ENCODE data around the gene SPNS2.
A peak's percentile ranks its signal among the peaks of the same experiment; 100 is the strongest.

SPNS2 gene

GRCh38 chr17:4479982-4480751, 18.5 kb upstream of the SPNS2 start:
- no peak for DNase-seq (ENCODE audit: low read depth in 4 of 4, low spot score in 1 of 4)

- DNase-seq (ENCODE audit: low read depth in 4 of 4, low spot score in 1 of 4) = peak in 1 of 4 experiments; percentile 26
Measured at GRCh38 chr17:4480929-4481898, 17.5 kb upstream of the SPNS2 start.

- DNase-seq (ENCODE audit: low read depth in 4 of 4, low spot score in 1 of 4) = no peak
Measured at GRCh38 chr17:4482338-4483011, 16.2 kb upstream of the SPNS2 start.

DNA sequence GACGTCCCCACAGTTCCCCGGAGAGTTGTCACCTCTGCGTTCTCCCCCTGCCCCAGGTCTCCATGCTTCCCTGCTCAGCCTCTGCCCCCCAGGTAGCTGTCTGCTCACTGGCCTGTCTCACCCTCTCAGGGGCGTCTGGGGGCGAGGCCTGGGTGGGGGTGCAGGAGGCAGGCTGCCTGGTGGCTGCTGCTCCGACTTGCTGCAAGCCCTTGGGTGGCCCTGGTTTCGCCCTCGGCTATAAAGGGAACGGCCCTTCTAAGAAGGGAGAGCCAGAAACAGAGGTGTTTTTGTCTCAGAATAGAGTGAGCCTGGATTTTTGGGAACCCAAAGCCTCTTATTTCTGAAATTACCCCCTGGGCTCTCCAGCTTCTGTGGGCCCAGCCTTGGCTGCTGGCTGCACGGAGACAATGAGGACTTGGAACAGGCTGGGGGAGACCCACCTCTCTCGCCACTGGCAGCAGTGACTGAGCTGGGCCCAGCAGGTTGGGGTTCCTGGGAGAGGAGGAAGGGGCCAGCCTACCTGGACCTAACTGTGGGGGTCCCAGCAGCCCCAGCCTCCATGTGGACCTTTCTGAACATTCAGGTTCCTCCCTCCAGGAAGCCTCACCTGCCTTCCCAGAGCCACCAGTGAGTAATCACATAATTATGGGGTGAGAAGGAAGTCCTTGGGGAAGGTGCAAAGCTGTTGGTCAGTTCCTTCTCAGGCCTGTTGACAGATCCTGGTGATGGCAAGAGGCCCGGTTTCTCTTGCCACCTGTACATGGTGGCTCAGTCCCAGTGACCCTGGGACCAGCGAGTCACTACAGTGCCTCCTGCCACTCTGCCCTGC, 15.5 kb upstream of the SPNS2 start:
- DNase-seq (ENCODE audit: low read depth in 4 of 4, low spot score in 1 of 4) = no peak

DNA sequence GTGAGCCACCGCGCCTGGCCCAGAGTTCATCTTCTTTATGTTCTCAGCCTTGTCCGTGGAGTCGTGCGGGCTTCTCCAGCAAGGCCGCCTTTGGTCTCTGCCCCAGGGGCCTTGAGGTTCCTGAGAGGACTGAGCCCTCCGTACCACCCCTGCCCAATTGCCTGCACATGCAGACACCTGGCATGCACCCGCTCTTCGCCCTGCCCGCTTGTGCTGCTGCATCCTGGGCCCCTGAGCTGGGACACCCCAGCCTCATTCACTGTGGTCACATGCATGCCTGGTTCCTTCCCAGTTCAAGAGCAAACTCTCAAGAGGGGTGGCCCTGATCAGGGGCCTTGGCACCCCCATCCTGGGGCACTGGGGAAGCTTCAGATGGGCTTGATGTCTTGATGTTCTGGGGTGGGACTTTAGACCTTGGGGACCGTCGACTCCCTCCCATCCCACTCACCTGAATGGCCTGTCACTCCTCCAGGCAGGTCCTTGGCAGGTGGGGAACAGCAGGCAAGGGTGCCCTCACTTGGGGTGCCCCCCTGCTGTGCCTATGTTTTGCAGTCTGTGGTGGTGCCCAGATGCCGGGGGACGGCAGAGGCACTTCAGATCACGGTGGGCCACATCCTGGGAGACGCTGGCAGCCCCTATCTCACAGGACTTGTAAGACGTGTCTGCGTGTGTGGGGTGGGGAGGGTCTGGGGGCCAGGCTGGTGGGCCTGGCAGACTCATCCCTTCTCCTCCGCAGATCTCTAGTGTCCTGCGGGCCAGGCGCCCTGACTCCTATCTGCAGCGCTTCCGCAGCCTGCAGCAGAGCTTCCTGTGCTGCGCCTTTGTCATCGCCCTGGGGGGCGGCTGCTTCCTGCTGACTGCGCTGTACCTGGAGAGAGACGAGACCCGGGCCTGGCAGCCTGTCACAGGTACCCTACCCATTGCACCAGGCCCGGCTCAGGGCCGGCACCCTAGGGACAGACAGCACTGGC, 12.7 kb upstream of the SPNS2 start:
- DNase-seq (ENCODE audit: low read depth in 4 of 4, low spot score in 1 of 4) = peak in 3 of 4 experiments; percentile 26 to 48 (median 45)

DNA sequence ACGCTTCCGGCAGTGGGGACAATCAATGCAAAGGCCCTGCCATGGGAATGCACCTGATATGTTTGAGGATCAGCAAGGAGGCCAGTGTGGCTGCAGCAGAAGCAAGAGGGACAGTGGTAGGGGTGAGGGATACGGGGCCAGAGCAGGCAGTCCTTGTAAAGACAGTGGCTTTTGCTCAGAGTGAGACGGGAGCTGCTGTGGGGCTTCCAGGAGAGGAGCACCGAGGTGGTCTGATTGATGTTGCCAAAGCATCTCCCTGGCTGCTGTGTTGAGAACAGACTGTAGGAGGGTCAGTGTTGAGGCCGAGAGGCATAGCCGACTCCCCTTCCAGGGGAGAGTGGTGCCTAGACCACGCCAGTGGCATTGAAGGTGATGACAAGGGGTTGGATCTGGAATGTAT, 11.4 kb upstream of the SPNS2 start:
- no peak for DNase-seq (ENCODE audit: low read depth in 4 of 4, low spot score in 1 of 4)

- DNase-seq (ENCODE audit: low read depth in 4 of 4, low spot score in 1 of 4) = no peak
Measured at GRCh38 chr17:4487820-4488716, 10.6 kb upstream of the SPNS2 start.

DNA sequence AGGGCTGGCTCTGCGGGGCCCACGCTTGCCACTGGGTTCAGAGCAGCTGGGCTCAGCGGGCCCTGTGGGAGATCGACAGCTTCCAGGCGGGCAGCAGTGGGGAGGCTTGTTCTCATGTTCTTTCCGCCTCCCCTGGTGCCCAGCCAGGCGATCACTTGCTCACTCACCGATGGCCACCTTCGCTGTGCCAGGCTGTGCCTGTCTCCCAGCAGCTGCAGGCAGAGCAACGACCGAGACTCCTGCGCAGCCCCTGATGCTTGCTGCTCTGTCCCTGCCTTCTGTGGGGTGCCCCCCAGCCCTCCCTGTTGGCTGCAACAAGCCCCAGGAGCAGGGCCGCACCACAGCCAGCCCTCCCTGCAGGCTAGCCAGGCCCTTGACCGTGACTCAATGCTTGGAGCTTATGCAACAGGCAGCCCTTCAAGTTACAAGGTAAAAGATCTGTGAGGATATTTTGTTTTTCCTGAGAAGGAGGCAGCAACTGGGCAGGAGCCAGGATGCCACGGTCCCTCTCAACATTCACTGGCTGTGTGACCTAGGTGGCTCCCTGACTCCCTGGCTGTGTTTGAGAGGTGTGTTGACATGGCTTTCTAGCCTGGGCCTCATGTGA, 9.6 kb upstream of the SPNS2 start:
- DNase-seq (ENCODE audit: low read depth in 4 of 4, low spot score in 1 of 4) = no peak

DNA sequence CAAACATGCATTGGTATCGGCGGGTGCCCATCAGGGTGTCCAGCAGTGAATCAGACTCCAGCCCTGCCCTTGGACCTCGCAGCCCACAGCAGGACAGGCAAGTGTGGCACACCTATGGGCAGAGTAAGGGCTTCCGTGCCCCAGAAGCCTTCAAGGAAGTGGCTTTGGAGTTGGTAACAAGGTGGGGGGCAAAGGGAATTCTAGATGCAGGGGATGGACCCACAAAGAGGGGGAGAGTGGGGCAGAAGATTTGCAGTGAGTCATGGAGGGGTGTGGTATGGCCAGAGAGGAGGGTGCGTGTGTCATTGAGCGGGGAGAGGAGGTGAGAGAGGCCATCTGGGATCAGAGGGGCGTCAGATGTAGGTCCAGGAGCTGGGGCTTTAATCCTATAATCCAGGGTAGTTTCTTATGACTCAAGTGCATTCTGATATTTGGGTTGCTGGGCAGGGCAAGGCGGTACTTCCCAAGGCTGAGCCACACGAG, 8.5 kb upstream of the SPNS2 start:
- no peak for DNase-seq (ENCODE audit: low read depth in 4 of 4, low spot score in 1 of 4)

DNA sequence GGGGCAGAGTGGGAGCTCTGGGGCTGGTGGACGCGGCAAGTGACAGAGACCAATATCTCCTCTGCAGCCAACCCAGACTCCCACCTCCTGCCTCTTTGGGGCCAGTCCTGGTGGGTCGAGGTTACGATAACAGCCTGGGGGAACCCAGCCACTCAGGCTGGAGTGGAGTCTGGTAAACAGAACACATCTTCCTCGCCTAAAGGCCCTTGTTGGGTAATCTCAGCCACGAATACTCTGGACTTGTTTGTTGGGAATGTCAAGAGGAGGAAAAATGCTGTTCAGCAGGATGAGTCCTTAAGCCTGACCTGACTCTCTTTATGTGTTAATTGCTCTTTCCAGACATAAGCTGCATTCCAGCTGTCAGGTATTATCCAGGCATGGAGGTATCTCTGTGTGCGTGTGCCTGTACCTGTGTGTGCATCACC, 8.0 kb upstream of the SPNS2 start:
- DNase-seq (ENCODE audit: low read depth in 4 of 4, low spot score in 1 of 4) = no peak

DNA sequence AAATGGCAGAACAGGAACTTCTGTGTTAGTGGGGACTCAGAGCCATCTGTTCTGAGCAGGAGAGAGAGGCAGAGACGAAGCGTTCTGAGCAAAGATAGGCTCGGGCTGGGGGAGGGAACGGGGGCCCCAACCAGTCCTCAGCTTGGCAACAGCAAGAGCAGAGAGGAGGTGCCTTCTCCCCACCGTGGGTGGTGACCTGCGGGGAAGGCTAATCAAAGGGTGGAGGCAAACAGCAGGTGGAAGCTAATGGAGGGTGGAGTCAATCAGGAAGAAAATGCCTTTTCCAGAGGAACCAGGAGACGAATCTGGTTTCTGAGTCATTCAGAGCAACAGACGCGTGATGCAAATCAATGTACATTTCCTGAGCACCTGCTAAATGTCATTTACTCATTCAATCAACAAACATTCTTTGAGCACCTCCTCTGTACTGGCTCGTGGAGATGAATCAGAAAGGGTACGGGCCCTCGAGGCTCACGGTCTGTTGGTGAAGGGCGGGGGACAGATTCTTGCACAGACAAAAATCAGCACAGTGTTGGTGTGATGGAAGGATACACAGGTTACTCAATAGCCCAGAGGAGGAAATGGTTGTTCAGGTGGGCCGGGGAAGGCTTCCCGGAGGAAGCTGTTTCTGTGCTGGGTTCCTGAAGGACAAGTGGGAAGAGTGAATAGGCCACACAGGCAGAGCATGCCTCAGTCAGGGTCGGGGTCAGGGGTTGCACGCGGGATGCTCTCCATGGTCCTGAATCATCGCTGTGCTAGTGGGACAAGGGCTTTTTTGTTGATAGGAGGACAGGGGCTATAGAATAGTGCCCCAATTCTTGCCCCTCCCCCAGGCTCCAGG, 5.7 kb upstream of the SPNS2 start:
- DNase-seq (ENCODE audit: low read depth in 4 of 4, low spot score in 1 of 4) = no peak

- no peak for DNase-seq (ENCODE audit: low read depth in 4 of 4, low spot score in 1 of 4)
Measured at GRCh38 chr17:4497101-4497824, 1.4 kb upstream of the SPNS2 start.

DNA sequence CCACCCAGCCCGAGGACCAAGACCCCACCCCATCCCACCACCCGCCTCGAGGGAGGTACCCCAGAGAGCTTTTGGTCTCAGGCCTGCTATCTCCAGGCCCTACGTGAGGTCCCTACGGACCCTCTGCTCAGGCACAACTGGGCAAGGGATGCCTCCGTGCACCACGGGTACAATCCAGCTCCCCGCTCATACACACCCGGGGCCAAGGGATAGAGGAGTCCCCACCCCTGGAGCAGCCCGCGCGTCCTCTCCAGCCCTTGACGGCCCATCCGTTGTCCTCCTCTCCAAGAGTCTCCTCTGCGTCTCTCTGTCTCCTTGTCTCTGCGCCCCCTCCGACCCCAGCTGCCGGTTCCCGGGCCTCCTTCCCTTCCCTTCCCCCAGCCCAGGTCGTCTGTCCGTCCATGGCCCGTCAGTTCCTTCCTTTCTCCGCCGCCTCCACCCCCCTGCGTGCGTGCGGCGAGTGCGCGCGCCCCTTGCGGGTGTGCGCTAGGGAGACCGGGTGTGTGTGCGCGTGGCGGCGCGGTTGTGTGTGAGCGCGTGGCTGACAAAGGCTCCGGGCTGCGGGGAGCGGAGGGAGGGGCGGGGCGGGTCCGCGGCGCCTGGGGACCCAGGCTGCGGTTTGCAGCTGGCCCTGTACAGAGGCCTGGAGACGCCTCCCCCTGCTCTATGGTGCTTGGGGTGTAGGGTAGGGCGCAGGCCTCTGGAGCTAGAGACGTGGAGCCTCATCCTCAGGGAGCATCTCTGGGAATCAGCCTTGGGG, 930 bp downstream of the SPNS2 start:
- no peak for DNase-seq (ENCODE audit: low read depth in 4 of 4, low spot score in 1 of 4)

DNA sequence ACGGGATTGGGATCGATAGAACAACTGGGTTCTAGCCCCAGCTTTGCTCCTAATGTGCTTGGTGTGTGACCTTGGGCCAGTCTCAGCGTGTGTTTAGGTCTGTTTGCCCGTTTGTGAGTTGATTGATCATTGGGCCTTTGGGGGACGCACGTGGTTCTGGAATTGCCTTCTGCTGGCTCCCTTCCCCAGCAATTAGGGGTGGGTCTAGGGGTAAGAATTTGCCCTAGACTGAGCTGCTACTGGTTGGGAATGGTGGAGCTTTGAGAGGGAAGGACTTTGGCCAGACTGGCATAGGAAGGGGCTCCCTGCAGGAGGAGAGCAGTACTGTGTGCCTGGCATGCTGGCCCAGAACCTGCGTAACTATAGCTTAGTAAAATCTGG, 1.5 kb downstream of the SPNS2 start:
- no peak for DNase-seq (ENCODE audit: low read depth in 4 of 4, low spot score in 1 of 4)

GRCh38 chr17:4501295-4501949, 2.7 kb downstream of the SPNS2 start:
- no peak for DNase-seq (ENCODE audit: low read depth in 4 of 4, low spot score in 1 of 4)

All from stimulated activated CD4-positive, alpha-beta T cell treated with anti-CD3 and anti-CD28 coated beads, Interleukin-1b, Interleukin-23, amount 100 ng/mL, for 24 hours (primary cell).